Tibial nerve (tissue), 4 donors: ENCODE results near the gene USP17L30.

ENCODE experiments used
- EP300 ChIP-seq, 2 donors: sonication (generic); formaldehyde crosslinking; IDR thresholded peaks; one replicate each; pipeline ENCODE4 v1.6.1; 2017; ENCODE audit warnings: antibody characterized with exemption in 2 of 2, mild to moderate bottlenecking in 1 of 2
- POLR2A ChIP-seq, 2 donors: fragments of 450-650 bp; IDR thresholded peaks; one replicate each; pipeline ENCODE4 v1.6.1; 2017; ENCODE audit warnings: antibody characterized with exemption in 2 of 2, mild to moderate bottlenecking in 2 of 2, moderate library complexity in 2 of 2
- TF ChIP-seq, protein P1 (sequence below), 5 experiments: fragments of 200-600 bp in 3 of 5; fragments of 450-650 bp in 2 of 5; sonication (generic) in 3 of 5; IDR thresholded peaks; one replicate each; pipeline ENCODE4 v1.5.1; 2016 to 2019; ENCODE audit warnings: antibody characterized with exemption in 5 of 5, mild to moderate bottlenecking in 3 of 5, moderate library complexity in 2 of 5

DNA sequence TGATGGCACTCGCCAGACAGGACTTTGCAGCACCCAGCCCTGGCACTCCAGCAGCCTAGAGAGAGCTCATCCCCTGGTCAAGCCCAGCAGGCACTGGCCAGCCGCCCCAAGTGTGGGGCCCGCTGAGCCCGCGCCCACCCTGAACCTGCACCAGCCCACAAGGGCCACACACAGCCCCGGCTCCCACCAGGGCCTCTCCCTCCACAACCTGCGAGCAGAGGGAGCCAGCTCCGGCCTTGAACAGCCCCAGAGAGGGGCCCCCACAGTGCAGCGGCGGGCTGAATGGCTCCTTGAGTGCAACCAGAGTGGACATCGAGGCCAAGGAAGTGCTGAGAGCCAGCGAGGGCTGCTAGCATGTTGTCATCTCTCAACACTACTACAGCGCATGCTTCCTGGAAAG, 46.9 kb downstream of the USP17L30 start:
- no peak for TF ChIP-seq EP300 (IDR thresholded peaks at IDR 0.05)
- TF ChIP-seq, protein P1, sequence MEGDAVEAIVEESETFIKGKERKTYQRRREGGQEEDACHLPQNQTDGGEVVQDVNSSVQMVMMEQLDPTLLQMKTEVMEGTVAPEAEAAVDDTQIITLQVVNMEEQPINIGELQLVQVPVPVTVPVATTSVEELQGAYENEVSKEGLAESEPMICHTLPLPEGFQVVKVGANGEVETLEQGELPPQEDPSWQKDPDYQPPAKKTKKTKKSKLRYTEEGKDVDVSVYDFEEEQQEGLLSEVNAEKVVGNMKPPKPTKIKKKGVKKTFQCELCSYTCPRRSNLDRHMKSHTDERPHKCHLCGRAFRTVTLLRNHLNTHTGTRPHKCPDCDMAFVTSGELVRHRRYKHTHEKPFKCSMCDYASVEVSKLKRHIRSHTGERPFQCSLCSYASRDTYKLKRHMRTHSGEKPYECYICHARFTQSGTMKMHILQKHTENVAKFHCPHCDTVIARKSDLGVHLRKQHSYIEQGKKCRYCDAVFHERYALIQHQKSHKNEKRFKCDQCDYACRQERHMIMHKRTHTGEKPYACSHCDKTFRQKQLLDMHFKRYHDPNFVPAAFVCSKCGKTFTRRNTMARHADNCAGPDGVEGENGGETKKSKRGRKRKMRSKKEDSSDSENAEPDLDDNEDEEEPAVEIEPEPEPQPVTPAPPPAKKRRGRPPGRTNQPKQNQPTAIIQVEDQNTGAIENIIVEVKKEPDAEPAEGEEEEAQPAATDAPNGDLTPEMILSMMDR (IDR thresholded peaks at IDR 0.05) = no peak
- no peak for TF ChIP-seq POLR2A (IDR thresholded peaks at IDR 0.05)
